ENCODE results near the gene WDR70. TPM values are rescaled to one million over a fixed set of nuclear protein-coding genes. Genes with fewer than 3 reads are reported as not detected.

Gene WDR70
- total RNA-seq, 4 donors from 2014 or later = 30.3 to 33.6 (median 32.6) TPM

DNA sequence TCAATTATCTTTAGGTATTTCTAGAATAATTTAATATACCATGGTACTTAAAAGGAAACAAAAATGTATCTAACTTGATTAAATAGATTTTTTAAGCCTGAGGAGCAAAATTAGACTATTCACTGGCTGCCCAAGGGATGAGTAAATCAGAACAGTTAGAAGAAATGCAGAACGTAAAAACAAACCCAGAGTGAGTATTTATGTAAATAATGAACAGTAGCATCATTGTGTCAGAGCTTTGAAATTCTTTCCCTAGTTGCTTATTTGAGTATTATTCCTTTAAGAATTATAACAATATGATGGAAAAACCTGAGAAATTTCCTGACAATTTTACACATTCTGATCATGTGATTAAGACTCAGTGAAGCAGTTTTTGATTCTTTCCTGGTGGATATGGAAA, 259.8 kb downstream of the WDR70 start:
- TF ChIP-seq, protein P1, sequence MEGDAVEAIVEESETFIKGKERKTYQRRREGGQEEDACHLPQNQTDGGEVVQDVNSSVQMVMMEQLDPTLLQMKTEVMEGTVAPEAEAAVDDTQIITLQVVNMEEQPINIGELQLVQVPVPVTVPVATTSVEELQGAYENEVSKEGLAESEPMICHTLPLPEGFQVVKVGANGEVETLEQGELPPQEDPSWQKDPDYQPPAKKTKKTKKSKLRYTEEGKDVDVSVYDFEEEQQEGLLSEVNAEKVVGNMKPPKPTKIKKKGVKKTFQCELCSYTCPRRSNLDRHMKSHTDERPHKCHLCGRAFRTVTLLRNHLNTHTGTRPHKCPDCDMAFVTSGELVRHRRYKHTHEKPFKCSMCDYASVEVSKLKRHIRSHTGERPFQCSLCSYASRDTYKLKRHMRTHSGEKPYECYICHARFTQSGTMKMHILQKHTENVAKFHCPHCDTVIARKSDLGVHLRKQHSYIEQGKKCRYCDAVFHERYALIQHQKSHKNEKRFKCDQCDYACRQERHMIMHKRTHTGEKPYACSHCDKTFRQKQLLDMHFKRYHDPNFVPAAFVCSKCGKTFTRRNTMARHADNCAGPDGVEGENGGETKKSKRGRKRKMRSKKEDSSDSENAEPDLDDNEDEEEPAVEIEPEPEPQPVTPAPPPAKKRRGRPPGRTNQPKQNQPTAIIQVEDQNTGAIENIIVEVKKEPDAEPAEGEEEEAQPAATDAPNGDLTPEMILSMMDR (IDR thresholded peaks at IDR 0.05; ENCODE audit: low read depth) = no peak

DNA sequence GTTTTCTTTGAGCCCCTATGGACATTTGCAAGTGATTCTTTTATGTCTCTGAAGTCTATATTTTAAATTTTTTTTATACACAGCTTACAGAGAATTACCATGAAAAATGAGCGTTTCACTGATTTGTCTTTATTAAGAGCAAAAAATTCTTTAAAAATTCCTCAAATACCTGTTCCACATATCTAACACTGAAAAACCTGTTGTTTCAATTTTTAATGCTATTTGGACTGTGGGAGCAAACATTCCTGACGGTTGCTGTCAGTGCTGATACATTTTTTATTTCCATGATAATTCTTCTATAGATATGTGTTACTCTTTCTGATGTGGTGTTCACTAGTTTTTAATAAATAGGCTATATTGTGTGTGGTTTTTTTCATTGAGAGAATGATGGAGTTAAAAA, 261.0 kb downstream of the WDR70 start:
- TF ChIP-seq, protein P1 (IDR thresholded peaks at IDR 0.05; ENCODE audit: low read depth) = no peak

DNA sequence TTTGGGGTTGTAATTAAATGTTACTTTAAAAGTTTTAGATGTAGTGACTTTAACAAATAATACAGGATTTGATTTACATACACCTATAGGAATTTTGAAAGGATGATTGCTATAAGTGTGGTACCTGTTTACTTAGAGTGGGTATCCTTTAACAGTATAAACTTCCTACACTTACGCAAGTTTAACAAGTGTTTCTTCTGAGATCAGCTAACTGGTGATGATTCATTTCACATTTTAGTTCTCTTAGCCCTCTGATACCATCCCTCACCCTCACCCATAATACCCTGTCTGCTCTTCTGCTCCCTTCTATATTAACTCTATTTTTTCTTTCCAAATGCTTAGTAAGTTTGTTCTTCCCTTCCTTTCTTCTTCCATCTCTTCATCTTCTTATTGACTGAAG, 262.8 kb downstream of the WDR70 start:
- TF ChIP-seq, protein P1 (IDR thresholded peaks at IDR 0.05; ENCODE audit: low read depth) = no peak

DNA sequence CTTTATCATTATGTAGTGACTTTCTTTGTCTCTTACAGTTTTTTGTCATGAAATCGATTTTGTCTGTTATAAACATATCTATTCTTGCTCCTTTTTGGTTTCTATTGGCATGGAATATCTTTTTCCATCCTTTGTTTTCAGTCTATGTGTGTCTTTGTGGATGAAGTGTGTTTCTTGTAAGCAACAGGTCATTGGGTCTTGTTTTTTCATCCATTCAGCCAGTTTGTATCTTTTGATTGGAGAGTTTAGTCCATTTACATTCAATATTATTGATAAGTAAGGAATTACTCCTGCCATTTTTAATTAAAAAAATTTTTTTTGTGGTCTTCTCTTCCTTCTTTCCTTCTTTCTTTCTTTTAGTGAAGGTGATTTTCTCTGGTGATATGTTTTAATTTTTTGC, 266.6 kb downstream of the WDR70 start:
- TF ChIP-seq, protein P1 (IDR thresholded peaks at IDR 0.05; ENCODE audit: low read depth) = no peak

DNA sequence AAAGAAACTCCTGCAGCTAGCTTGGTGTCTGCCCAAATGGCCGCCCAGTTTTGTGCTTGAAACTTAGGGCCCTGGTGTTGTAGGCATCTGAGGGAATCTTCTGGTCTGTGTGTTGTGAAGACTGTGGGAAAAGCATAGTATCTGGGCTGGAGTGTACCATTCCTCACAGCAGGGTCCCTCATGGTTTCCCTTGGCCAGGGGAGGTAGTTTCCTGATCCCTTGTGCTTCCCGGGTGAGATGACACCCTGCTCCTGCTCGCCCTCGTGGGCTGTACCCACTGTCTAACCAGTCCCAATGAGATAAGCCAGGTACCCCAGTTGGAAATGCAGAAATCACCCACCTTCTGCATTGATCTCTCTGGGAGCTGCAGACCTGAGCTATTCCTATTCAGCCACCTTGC, 277.9 kb downstream of the WDR70 start:
- TF ChIP-seq, protein P1 (IDR thresholded peaks at IDR 0.05; ENCODE audit: low read depth) = no peak

DNA sequence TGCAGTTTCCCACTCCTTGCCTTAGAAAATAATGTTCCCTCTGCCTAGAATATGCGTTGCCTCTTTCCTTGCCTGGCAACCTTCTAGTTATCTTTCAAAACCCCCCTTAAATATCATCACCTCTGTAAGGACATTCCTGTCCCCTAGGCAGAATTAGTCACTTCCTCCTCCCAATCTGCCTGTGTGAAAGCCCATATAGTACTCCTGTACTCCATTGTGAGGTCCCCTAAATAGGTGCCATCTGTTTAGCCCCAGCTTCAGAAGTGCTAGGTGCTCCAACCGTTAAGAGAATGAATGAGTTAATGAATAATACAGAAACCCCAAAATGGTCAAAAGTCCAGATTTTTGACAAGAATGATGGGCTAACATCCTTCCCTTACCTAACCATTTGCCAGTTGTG, 279.3 kb downstream of the WDR70 start:
- TF ChIP-seq, protein P1 (IDR thresholded peaks at IDR 0.05; ENCODE audit: low read depth) = no peak

DNA sequence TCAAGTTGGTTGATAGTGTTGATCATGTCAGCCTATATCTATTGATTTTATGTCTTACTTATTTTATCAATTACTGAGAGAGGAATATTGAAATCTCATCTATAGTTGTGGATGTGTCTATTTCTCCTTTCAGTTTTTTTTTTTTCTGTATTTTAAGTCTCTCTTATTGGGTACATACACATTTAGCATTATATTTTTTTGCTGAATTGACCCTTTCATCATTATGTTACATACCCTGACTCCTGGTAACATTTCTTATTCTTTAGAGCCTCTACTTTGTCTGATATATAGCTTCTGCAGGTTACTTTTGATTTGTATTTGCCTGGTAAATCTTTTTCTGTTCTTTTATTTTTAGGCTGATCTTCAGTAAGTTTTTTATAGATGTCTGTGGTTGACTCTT, 281.2 kb downstream of the WDR70 start:
- TF ChIP-seq, protein P1 (IDR thresholded peaks at IDR 0.05; ENCODE audit: low read depth) = no peak

Data from subcutaneous adipose tissue (tissue), 4 donors.